Measurements from ENCODE around the gene MAP3K14. TPM values are rescaled to one million over a fixed set of nuclear protein-coding genes. Genes with fewer than 3 reads are reported as not detected.

The MAP3K14 gene
- total RNA-seq, 1 experiment from 2014 or later, result 3.0 TPM

DNA sequence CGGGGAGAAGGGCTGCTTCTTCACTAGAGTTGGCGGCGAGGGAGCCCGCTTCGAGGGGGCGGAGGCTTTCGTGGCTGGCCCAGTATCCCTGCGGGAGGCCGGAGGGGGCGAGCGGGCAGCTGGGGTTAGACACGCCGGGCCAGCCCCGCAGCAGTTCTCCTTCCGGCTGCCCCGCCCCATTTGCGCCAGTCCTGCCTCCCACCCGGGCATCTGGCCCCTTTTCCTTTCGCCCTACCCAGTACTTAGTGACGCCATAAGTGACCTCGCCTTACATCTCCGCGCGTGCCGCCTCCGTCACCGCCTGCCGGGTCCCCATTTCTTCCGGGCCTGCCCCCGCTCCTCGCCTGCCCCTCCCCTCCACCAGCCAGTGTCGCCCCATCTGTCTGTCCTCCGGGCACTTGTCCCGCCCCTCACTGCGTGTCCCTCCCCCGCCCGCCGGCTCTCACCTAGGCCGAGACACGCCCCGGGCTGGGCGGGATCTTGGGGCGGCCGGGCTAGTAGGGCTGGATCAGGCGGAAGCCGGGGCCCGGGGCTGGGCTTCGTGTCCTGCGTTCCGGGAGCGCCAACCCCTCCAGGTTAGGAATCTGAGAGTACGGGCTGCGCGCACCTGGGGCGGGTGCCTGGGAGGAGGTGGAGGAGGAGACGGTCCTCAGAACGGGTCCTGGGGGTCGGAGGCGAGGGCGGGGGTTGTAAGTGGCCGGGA lies 69.2 kb downstream of the MAP3K14 start:
- peak overlapping the region; percentile 37 for H3K27ac ChIP-seq (ENCODE audit: low read depth, low read length, poor library complexity, severe bottlenecking)
- no peaks in the 10 kb centered on the region for H3K4me1 ChIP-seq (ENCODE audit: insufficient read depth, low read length, poor library complexity, severe bottlenecking)
- no peaks in the 10 kb centered on the region for H3K27me3 ChIP-seq (replicated peaks; ENCODE audit: insufficient read depth, low read depth, low read length, poor library complexity)
- no peaks in the 10 kb centered on the region for H3K9me3 ChIP-seq (ENCODE audit: low read depth, low read length, poor library complexity, severe bottlenecking)
- DNase-seq (ENCODE audit: low spot score), result peak; percentile 82
- POLR2A ChIA-PET (ENCODE audit: low non-redundant PET), result no interaction called here
- peak overlapping the region; percentile 53 for H3K4me3 ChIP-seq (ENCODE audit: low read depth, low read length, poor library complexity, severe bottlenecking)
- no peaks in the 10 kb centered on the region for H3K36me3 ChIP-seq (ENCODE audit: insufficient read depth, low read length, poor library complexity, severe bottlenecking)
- intact Hi-C loops (cut with micrococcal nuclease; ENCODE audit: unreplicated experiment), result no loop called here
- CTCF ChIA-PET, result no interaction called here
- BruUV-seq (replicated peaks), result no TSS peak
- TF ChIP-seq EZH2 (IDR thresholded peaks at IDR 0.05; ENCODE audit: borderline replicate concordance, low read depth, low read length, poor library complexity, severe bottlenecking), result no peak
- TF ChIP-seq, protein P1, sequence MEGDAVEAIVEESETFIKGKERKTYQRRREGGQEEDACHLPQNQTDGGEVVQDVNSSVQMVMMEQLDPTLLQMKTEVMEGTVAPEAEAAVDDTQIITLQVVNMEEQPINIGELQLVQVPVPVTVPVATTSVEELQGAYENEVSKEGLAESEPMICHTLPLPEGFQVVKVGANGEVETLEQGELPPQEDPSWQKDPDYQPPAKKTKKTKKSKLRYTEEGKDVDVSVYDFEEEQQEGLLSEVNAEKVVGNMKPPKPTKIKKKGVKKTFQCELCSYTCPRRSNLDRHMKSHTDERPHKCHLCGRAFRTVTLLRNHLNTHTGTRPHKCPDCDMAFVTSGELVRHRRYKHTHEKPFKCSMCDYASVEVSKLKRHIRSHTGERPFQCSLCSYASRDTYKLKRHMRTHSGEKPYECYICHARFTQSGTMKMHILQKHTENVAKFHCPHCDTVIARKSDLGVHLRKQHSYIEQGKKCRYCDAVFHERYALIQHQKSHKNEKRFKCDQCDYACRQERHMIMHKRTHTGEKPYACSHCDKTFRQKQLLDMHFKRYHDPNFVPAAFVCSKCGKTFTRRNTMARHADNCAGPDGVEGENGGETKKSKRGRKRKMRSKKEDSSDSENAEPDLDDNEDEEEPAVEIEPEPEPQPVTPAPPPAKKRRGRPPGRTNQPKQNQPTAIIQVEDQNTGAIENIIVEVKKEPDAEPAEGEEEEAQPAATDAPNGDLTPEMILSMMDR (conservative IDR thresholded peaks at IDR 0.05; ENCODE audit: low read depth, low read length), result no peak

DNA sequence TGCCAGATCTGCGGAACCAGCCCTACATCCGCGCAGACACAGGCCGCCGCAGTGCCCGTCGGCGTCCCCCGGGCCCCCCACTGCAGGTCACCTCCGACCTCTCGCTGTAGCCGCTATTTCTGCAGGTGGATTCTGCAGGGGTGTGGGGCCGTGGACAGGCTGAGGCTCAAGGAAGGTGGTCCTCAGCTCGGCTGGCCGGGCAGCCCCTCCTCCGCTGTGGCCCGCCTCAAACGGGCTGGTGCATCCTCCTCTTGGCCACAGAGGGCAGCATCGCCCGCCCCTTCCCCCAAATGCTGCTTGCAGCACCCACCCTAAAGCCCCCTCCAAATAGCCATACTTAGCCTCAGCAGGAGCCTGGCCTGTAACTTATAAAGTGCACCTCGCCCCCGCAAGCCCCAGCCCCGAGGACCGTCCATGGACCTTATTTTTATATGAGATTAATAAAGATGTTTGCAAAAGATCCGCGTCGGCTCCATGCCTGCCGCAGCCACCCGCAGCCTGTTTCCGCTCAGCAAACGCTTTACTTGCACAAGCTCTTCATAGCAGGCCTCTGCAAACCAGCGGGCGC lies 69.9 kb downstream of the MAP3K14 start:
- H3K4me1 ChIP-seq (ENCODE audit: insufficient read depth, low read length, poor library complexity, severe bottlenecking), result no peaks in the 10 kb centered on the region
- CTCF ChIA-PET, result no interaction called here
- no peaks in the 10 kb centered on the region for H3K9me3 ChIP-seq (ENCODE audit: low read depth, low read length, poor library complexity, severe bottlenecking)
- no TSS peak for BruUV-seq (replicated peaks)
- no peaks in the 10 kb centered on the region for H3K27me3 ChIP-seq (replicated peaks; ENCODE audit: insufficient read depth, low read depth, low read length, poor library complexity)
- POLR2A ChIA-PET (ENCODE audit: low non-redundant PET), result no interaction called here
- DNase-seq (ENCODE audit: low spot score), result peak; percentile 58
- H3K36me3 ChIP-seq (ENCODE audit: insufficient read depth, low read length, poor library complexity, severe bottlenecking), result no peaks in the 10 kb centered on the region
- H3K4me3 ChIP-seq (ENCODE audit: low read depth, low read length, poor library complexity, severe bottlenecking), result peak overlapping the region; percentile 53
- H3K27ac ChIP-seq (ENCODE audit: low read depth, low read length, poor library complexity, severe bottlenecking), result peak overlapping the region; percentile 37
- intact Hi-C loops (cut with micrococcal nuclease; ENCODE audit: unreplicated experiment), result no loop called here
- TF ChIP-seq, protein P1 (conservative IDR thresholded peaks at IDR 0.05; ENCODE audit: low read depth, low read length), result peak; percentile 53
- no peak for TF ChIP-seq EZH2 (IDR thresholded peaks at IDR 0.05; ENCODE audit: borderline replicate concordance, low read depth, low read length, poor library complexity, severe bottlenecking)

DNA sequence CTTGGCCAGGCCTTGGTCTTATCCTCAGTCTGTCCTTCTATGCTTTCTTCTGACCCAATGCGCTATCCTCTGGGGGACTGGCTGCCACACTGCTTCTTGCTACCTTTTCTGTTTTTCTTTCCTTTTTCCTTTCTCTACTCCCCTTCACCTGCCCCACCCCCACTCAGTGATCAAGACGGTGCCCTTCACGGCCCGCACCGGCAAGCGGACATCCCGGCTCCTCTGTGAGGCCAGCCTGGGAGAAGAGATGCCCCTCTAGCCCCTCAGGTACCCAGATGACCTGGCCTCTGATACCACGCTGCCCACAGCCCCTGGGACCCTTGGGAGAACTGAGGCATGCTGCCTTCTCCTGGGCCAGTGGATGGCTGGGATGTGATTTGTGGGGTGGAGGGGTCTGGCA lies 70.5 kb downstream of the MAP3K14 start:
- POLR2A ChIA-PET (ENCODE audit: low non-redundant PET), result no interaction called here
- Histone ChIP-seq H3K4me3 (ENCODE audit: low read depth, low read length, poor library complexity, severe bottlenecking) (peak overlapping the region; percentile 53), H3K27me3 (replicated peaks; ENCODE audit: insufficient read depth, low read depth, low read length, poor library complexity) (no peaks in the 10 kb centered on the region), H3K9me3 (ENCODE audit: low read depth, low read length, poor library complexity, severe bottlenecking) (no peaks in the 10 kb centered on the region), H3K36me3 (ENCODE audit: insufficient read depth, low read length, poor library complexity, severe bottlenecking) (no peaks in the 10 kb centered on the region), H3K27ac (ENCODE audit: low read depth, low read length, poor library complexity, severe bottlenecking) (no peak overlapping the region), H3K4me1 (ENCODE audit: insufficient read depth, low read length, poor library complexity, severe bottlenecking) (no peaks in the 10 kb centered on the region)
- CTCF ChIA-PET, result no interaction called here
- TF ChIP-seq EZH2 (IDR thresholded peaks at IDR 0.05; ENCODE audit: borderline replicate concordance, low read depth, low read length, poor library complexity, severe bottlenecking), result no peak
- TF ChIP-seq, protein P1 (conservative IDR thresholded peaks at IDR 0.05; ENCODE audit: low read depth, low read length), result no peak
- no TSS peak for BruUV-seq (replicated peaks)
- intact Hi-C loops (cut with micrococcal nuclease; ENCODE audit: unreplicated experiment), result no loop called here
- DNase-seq (ENCODE audit: low spot score), result no peak

All from A673 (cell line).